Measurements from ENCODE around the gene CPLX4.
A peak's percentile ranks its signal among the peaks of the same experiment; 100 is the strongest.

CPLX4 gene, protein sequence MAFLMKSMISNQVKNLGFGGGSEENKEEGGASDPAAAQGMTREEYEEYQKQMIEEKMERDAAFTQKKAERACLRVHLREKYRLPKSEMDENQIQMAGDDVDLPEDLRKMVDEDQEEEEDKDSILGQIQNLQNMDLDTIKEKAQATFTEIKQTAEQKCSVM

GRCh38 chr18:59318460-59319050 is at the start of gene CPLX4:
CPLX4 (minus strand) TSS chr18:59318649; CDS start chr18:59318462, 187 bp downstream.
- DNase-seq: no peak

DNA sequence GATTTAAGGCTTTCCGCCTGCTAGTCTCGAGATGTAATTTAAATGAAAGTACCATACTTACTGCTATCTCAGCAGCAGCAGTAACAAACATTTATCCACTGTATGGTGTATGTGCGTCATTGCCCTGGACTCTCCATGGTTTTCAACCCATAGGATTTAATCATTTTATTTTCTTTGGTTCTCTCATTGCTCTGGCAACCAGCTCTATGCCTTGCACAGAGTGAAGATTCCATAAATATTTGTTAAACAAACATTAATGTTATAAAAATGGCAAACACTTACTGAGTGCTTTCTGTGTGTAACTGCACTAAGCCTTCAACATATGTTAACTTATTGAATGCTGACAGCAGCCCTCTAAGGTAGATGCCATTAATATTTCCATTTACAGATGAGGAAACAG is 41.9 kb upstream of the CPLX4 start:
- no peak for DNase-seq

- no peak for DNase-seq
Observed at GRCh38 chr18:59359576-59359952, 41.1 kb upstream of the CPLX4 start.

- peak; percentile 95 for DNase-seq
Observed at GRCh38 chr18:59358712-59359575, 40.5 kb upstream of the CPLX4 start, which contains the start of gene LMAN1. LMAN1 (minus strand) TSS chr18:59359265; CDS start chr18:59359244, 21 bp downstream.

- peak; percentile 72 for DNase-seq
Observed at GRCh38 chr18:59358414-59358711, 39.9 kb upstream of the CPLX4 start.

DNA sequence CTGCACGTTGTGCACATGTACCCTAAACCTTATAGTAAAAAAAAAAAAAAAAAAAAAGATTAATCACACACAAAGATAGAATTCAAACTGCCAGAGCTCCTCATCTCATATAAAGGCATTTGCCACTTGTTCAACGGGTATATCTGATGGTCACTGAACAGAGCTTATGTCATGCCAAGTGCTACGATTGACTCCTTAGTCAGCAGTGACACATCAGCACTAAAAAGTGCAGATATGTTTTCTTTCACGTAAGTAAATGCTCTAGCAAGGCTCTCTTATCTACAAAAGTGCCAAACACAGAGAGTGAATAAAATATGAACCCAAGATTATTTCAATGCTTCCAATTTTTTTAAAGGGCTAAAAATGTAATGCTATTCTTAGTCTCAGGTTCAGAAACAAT is 39.5 kb upstream of the CPLX4 start:
- DNase-seq: peak; percentile 65

DNA sequence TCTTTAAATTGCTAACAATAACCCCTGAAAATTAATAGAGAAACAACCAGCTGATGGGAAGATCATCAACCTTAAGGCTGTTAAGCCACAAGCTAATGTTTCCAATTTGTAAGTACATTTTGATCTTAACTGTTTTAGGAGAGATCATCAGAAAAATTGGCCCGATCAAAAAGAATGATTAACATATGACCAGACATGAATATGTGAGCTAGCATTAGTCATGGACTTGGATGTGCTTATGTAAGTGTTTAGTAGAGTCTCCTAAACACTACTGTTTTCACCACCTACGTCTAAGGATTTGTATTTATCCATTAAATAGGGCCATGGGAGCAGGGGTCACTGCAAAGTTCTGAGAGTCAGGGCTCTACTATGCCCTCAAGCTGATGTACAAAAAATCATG is 36.3 kb upstream of the CPLX4 start:
- no peak for DNase-seq

DNA sequence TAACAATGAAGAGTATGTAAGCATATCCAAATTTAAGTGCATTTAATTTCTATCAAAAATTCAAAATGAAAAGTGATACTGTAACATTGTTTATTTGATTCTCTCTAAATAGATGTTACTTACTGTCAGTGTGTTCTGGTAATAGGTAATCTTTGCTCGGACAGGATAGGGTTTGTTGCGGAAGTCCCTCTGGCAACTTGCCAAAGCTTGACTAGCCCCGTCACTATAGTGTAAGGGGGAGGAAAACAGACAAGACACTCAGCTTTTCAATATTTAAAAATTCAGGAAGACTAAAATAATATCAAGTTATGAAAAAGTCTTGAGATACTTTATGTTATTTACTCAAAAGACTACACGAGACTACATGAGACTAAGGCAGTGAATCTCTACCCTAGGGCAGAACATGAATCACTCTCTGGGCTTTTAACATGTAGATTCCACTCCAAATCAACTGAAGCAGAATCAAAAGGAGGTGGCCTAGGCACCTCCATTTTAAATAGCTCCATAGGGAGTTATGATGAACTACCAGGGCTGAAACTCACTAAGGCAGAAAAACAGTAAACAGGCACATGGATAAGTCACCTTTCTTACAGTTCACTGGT is 34.7 kb upstream of the CPLX4 start:
- no peak for DNase-seq

GRCh38 chr18:59352250-59352855 is 33.9 kb upstream of the CPLX4 start:
- DNase-seq: no peak

DNA sequence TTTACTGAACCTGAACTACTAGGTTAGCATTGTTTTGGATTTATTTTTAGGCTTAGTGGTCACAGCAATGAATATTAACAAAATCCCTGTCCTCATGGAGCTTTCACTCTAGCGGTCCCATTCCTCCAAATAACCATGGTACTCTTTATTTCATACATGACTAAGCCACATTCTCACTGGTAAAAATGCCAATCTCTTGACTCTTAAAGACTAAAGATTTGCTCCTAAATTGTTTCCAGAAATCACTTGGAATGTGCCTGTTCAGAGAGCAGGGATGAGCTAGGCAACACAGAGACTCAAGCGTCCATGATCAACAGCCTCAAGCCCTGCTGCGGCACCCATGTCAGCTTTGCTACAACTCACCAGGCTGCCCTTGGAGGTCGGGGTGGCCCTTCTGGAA is 27.1 kb upstream of the CPLX4 start:
- peak; percentile 30 for DNase-seq

DNA sequence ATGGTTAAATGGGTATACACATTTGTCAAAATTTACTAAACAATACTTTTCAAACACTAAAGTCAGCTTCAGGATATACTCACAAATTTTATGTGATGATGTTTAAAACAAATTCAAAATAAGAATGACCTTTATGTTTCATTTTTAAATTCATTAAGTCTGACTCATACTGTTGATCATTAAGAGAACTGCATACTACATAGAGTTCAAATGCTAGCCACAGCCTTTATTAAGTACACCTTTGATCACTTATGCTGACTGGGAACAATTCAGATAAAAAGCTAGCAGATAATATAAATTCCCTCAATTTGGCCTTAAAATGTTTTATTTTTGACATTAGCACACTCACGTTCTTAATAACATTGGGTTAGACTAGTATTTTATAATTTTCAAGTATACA is 26.5 kb upstream of the CPLX4 start:
- DNase-seq: no peak

GRCh38 chr18:59343926-59344325 is 25.5 kb upstream of the CPLX4 start:
- DNase-seq: peak; percentile 20

GRCh38 chr18:59340817-59341216 is 22.4 kb upstream of the CPLX4 start:
- no peak for DNase-seq

DNA sequence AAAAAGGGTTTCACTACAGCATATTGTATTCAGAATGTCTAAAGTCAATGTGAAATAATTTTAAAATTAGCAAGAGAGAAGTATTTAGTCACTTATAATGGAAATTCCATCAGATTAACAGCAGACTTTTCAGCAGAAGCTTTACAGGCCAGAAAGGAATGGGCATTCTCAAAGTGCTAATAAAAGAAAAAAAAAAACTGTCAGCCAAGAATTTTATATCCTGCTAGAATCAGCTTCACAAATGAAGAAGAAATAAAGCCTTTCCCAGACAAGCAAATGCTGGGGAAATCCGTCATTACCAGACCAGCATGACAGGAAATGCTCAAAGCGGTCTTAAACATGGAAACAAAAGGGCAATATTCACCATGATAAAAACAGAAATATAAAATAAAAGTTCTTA is 21.9 kb upstream of the CPLX4 start:
- no peak for DNase-seq

GRCh38 chr18:59332986-59333385 is 14.5 kb upstream of the CPLX4 start:
- no peak for DNase-seq

DNA sequence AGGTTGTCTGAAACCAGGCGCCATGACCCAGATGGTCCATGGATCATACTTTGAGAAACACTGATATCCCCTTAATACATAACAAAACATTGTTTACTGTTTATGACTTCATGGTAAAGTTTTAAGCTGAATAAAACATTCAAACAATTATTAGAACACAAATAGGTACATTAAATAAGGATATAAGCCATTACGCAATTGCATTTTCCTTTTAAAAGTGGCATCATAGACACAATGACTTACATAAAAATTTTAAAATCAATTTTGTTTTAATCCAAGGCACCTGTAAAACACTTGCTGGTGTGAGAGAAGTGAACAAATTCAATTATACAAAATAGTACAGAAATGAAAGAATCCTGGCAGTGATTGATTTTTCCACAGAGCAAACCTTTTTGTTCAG is 10.2 kb upstream of the CPLX4 start:
- no peak for DNase-seq

- DNase-seq: no peak
Observed at GRCh38 chr18:59325965-59326364, 7.5 kb upstream of the CPLX4 start.

GRCh38 chr18:59324623-59324971 is 6.1 kb upstream of the CPLX4 start:
- no peak for DNase-seq

DNA sequence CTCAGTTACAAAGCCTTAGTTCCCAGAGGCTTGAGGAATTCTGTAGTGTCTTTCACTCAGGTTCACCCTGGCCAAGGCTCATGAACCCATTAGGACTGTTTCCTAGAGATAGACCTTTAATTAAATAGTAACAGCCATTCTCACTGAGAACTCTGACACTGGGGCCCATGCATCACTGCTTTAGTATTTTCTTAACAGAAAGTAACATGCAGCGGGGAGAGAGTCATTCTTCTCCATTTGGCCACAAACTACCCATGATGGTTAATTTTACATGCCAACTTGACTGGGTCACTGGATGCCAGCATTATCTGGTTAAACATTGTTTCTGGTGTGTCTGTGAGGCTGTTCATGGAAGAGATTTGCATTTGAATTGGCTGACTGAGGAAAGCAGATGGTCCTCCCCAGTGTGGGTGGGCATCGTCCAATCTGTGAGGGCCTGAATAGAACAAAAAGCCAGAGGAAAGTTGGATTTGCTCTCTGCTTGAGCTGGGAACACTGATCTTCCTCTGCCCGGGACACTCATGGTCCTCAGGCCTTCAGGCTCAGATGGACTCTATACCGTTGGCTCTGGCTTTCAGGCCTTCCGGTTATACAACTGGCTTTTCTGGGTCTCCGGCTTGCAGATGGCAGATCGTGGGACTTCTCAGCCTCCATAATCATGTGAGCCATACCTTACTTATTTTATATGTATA is 5.6 kb upstream of the CPLX4 start:
- peak; percentile 21 for DNase-seq

GRCh38 chr18:59311631-59312030 is 6.8 kb downstream of the CPLX4 start:
- peak; percentile 56 for DNase-seq

DNA sequence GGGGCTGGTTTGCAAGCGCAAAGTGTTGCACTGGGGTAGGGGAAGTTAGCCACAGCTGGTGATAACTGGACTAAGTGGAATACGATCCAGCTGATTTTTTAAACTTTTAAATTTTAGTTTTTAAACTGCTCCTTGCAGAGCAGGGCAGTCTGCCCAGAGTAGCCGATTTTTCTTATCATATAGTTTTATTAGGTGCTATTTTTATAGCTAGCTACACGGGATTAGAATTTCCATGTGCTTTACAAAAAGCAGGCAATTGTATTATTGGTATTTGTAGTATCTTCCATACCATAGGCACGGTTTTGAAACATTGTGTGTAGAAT is 9.6 kb downstream of the CPLX4 start:
- DNase-seq: no peak

GRCh38 chr18:59308248-59308937 is 10.1 kb downstream of the CPLX4 start:
- peak; percentile 50 for DNase-seq

GRCh38 chr18:59306640-59307039 is 11.8 kb downstream of the CPLX4 start:
- DNase-seq: no peak

Measured in fibroblast of upper back skin (primary cell).